Endothelial cell of umbilical vein (primary cell): ENCODE results near the gene MMRN2. TPM values are rescaled to one million over a fixed set of nuclear protein-coding genes. Genes with fewer than 3 reads are reported as not detected.
"Not testable (repeated sequence)": the region's sequence is repeated elsewhere in the genome, so short reads cannot be mapped to it uniquely, and the experiment has no call there.

ENCODE experiments used
- BruUV-seq: library from RNA; stranded (reverse); fragments of 400-500 nt; replicated peaks from 2 replicates; lab custom pipeline; 2021; lab: Mats Ljungman, UMichigan
- CTCF ChIA-PET: fragments of 300-600, 350-600 bp; sonication (Branson Sonifier 250); formaldehyde crosslinking; loops from one replicate; lab custom pipeline; 2021; ENCODE audit warnings: antibody characterized with exemption, inconsistent platforms; lab: Charles Lee
- POLR2A ChIA-PET: fragments of 300-600, 350-600 bp; sonication (Branson Sonifier 250); formaldehyde crosslinking; loops from one replicate; lab custom pipeline; 2021; ENCODE audit warnings: antibody characterized with exemption, inconsistent platforms; lab: Charles Lee
- DNase-seq: peaks from one replicate; pipeline ENCODE4 v3.0.0-alpha.2; 2011; ENCODE audit warnings: low read depth, low spot score
- FAIRE-seq: peaks from 2 replicates; lab custom pipeline; 2011; peaks lifted over from hg19 to GRCh38; lab: Jason Lieb, UNC
- H2AFZ ChIP-seq: 2 replicates; pipeline ENCODE4 v1.6.0; 2012; ENCODE audit warnings: low read depth, low read length, control low read depth, inconsistent platforms
- H3K27ac ChIP-seq: 2 replicates; pipeline ENCODE4 v1.5.1; 2011; ENCODE audit warnings: low read depth, mild to moderate bottlenecking, control low read depth, low read length, moderate library complexity; ENCODE audit not compliant: insufficient read depth
- H3K27me3 ChIP-seq, 2 experiments: 2 replicates each; pipeline versions ENCODE4 v1.6.0 to v1.6.1; 2011; ENCODE audit warnings: low read length in 2 of 2, mixed read lengths in 1 of 2; ENCODE audit not compliant: control insufficient read depth in 2 of 2, insufficient read depth in 2 of 2
- H3K36me3 ChIP-seq, 2 experiments: 2 replicates in 1 of 2; 3 replicates in 1 of 2; pipeline ENCODE4 v1.5.1; 2011; ENCODE audit warnings: low read length in 2 of 2, mild to moderate bottlenecking in 1 of 2, moderate library complexity in 1 of 2; ENCODE audit not compliant: control insufficient read depth in 2 of 2, insufficient read depth in 2 of 2; ENCODE audit errors: extremely low read depth in 1 of 2
- H3K4me1 ChIP-seq: 3 replicates; pipeline ENCODE4 v1.5.1; 2011; ENCODE audit warnings: mild to moderate bottlenecking, low read length; ENCODE audit not compliant: control insufficient read depth, insufficient read depth; ENCODE audit errors: extremely low read depth
- H3K4me2 ChIP-seq: 2 replicates; pipeline ENCODE4 v1.6.1; 2011; ENCODE audit warnings: low read length, control low read depth, mixed read lengths; ENCODE audit not compliant: insufficient read depth
- H3K4me3 ChIP-seq, 3 experiments: fragments of 200-600 bp in 1 of 3; sonication (generic), shearing (Covaris generic) in 1 of 3; replicated peaks in 1 of 3; 2 replicates each; pipeline ENCODE4 v1.5.1; 2011 to 2016; ENCODE audit warnings: control low read depth in 3 of 3, low read length in 3 of 3, mild to moderate bottlenecking in 2 of 3, inconsistent platforms in 1 of 3, low read depth in 1 of 3, moderate library complexity in 1 of 3; ENCODE audit not compliant: insufficient read depth in 1 of 3
- H3K79me2 ChIP-seq: 2 replicates; pipeline ENCODE4 v1.6.0; 2012; ENCODE audit warnings: low read length, inconsistent platforms; ENCODE audit not compliant: control insufficient read depth, insufficient read depth
- H3K9ac ChIP-seq: replicated peaks from 2 replicates; pipeline ENCODE3; 2011; ENCODE audit warnings: low read length, control low read depth; ENCODE audit not compliant: insufficient read depth; ENCODE audit errors: extremely low read depth
- H3K9me1 ChIP-seq: replicated peaks from 3 replicates; pipeline ENCODE4 v1.6.0; 2011; ENCODE audit warnings: mild to moderate bottlenecking, low read length; ENCODE audit not compliant: control insufficient read depth, insufficient read depth; ENCODE audit errors: extremely low read depth
- H3K9me3 ChIP-seq: replicated peaks from 2 replicates; pipeline ENCODE4 v1.5.1; 2012; ENCODE audit warnings: low read length, inconsistent platforms; ENCODE audit not compliant: control insufficient read depth, insufficient read depth
- H4K20me1 ChIP-seq: replicated peaks from 2 replicates; pipeline ENCODE3; 2011; ENCODE audit warnings: mild to moderate bottlenecking, low read length; ENCODE audit not compliant: control insufficient read depth, insufficient read depth; ENCODE audit errors: extremely low read depth
- CTCF ChIP-seq, 2 donors: IDR thresholded peaks; 1 replicate in 1 of 2; 2 replicates in 1 of 2; pipeline ENCODE4 v1.5.1; 2011; ENCODE audit warnings: low read length in 2 of 2, mild to moderate bottlenecking in 2 of 2, moderate library complexity in 2 of 2, control low read depth in 1 of 2, inconsistent platforms in 1 of 2, low read depth in 1 of 2; ENCODE audit not compliant: insufficient read depth in 1 of 2; ENCODE audit errors: extremely low read depth in 1 of 2
- EZH2 ChIP-seq: IDR thresholded peaks from 2 replicates; pipeline ENCODE4 v1.6.1; 2012; ENCODE audit warnings: borderline replicate concordance, low read depth, mild to moderate bottlenecking, moderate library complexity, low read length, inconsistent platforms; ENCODE audit not compliant: severe bottlenecking
- FOS ChIP-seq: IDR thresholded peaks from 2 replicates; pipeline ENCODE4 v1.6.1; 2011; ENCODE audit warnings: mild to moderate bottlenecking, low read length, moderate library complexity, borderline replicate concordance; ENCODE audit not compliant: insufficient read depth
- GATA2 ChIP-seq: IDR thresholded peaks from 2 replicates; pipeline ENCODE4 v1.7.0; 2011; ENCODE audit warnings: low read depth, mild to moderate bottlenecking, moderate library complexity, mixed read lengths, low read length; ENCODE audit not compliant: insufficient read length, insufficient read depth
- JUN ChIP-seq: IDR thresholded peaks from 2 replicates; pipeline ENCODE4 v1.6.1; 2011; ENCODE audit warnings: borderline replicate concordance, low read depth; ENCODE audit not compliant: insufficient read length, insufficient read depth
- MAX ChIP-seq: IDR thresholded peaks from 2 replicates; pipeline ENCODE4 v1.6.1; 2011; ENCODE audit not compliant: insufficient read depth, insufficient read length
- MYC ChIP-seq: IDR thresholded peaks from one replicate; pipeline ENCODE4 v1.6.1; 2011; ENCODE audit warnings: mild to moderate bottlenecking, low read depth, low read length
- POLR2A ChIP-seq: IDR thresholded peaks from 2 replicates; pipeline ENCODE4 v1.6.1; 2012; ENCODE audit warnings: low read depth, mild to moderate bottlenecking, control low read depth, low read length
- POLR2AphosphoS5 ChIP-seq: IDR thresholded peaks from 2 replicates; pipeline ENCODE4 v1.6.1; 2012; ENCODE audit warnings: low read depth, mild to moderate bottlenecking, control low read depth, low read length, moderate library complexity; ENCODE audit not compliant: insufficient read depth
- dilution Hi-C: fragments of 300-500 bp; cut with MboI; formaldehyde crosslinking; loops from one replicate; pipeline ENCODE4 v1.15.0; 2019; ENCODE audit warnings: low sequenced_read_pairs; ENCODE audit not compliant: extremely low pct_ligation_motif_present
- intact Hi-C: fragments of 100-400 bp; cut with micrococcal nuclease; formaldehyde crosslinking; loops from one replicate; pipeline ENCODE4 v1.10.0; 2022
- polyA plus RNA-seq, 4 experiments: library from polyadenylated mRNA; depleted of rRNA in 3 of 4; stranded (reverse) in 3 of 4; unstranded in 1 of 4; fragments of >200 nt; gene quantifications; 2 replicates each; pipeline versions ENCODE4 v1.2.1 to v1.2.3, GENCODE V29; 2011 to 2012; ENCODE audit warnings: missing spikeins in 1 of 4
- total RNA-seq: library from RNA; stranded (reverse); gene quantifications from 2 replicates; pipeline ENCODE4 v1.2.3, GENCODE V29; 2021

The MMRN2 gene
- total and polyA plus RNA-seq, 2 donors (not counting 3 experiments of a cell fraction or from before 2014, with no cell fraction given): 154 to 169 TPM

- intact Hi-C loops (no loop called here), dilution Hi-C loops (no loop called here)
- Histone ChIP-seq H4K20me1 (no peaks in the 10 kb centered on the region), H3K4me3 (no peak overlapping the region), H2AFZ (no peak overlapping the region), H3K27me3 (peaks cover 5% of the 10 kb centered on the region in 2 experiments), H3K9ac (no peak overlapping the region), H3K9me1 (no peaks in the 10 kb centered on the region), H3K27ac (no peak overlapping the region), H3K9me3 (no peaks in the 10 kb centered on the region), H3K79me2 (no peaks in the 10 kb centered on the region), H3K36me3 (no peaks in the 10 kb centered on the region), H3K4me1 (no peaks in the 10 kb centered on the region), H3K4me2 (no peak overlapping the region)
- POLR2A ChIA-PET: no interaction called here
- TF ChIP-seq CTCF (IDR thresholded peaks at IDR 0.05; ENCODE audit: extremely low read depth in 1 of 2, insufficient read depth in 1 of 2, low read depth in 1 of 2, low read length in 2 of 2) (no peak), POLR2A (no peak), FOS (no peak), GATA2 (no peak), JUN (no peak), MYC (no peak), MAX (no peak), POLR2AphosphoS5 (no peak), EZH2 (no peak)
- no TSS peak for BruUV-seq
- no peak for DNase-seq
- no peak for FAIRE-seq
- CTCF ChIA-PET: no interaction called here
Measured at GRCh38 chr10:86992456-86992855, 35.0 kb upstream of the MMRN2 start.

- H3K4me1 ChIP-seq, FAIRE-seq, dilution Hi-C loops, DNase-seq, H3K9me1 ChIP-seq, H3K9ac ChIP-seq, H2AFZ ChIP-seq, H3K4me3 ChIP-seq, POLR2A ChIA-PET, intact Hi-C loops, H3K9me3 ChIP-seq, H3K4me2 ChIP-seq, H4K20me1 ChIP-seq, H3K79me2 ChIP-seq, H3K27ac ChIP-seq, BruUV-seq, H3K36me3 ChIP-seq, H3K27me3 ChIP-seq: not testable (repeated sequence)
- CTCF ChIA-PET: interaction anchor here (0.6 to 0.9 kb wide), 2 partner anchors 12 to 18 kb away, joined by 3 read pairs; no protein-coding TSS in a partner anchor
Measured at GRCh38 chr10:86991362-86991761, 33.9 kb upstream of the MMRN2 start.
